TTC549 (cell line): ENCODE measurements around the gene KRTAP4-12.
"Not testable (repeated sequence)": the region's sequence is repeated elsewhere in the genome, so short reads cannot be mapped to it uniquely, and the experiment has no call there.

Experiments used
- FAIRE-seq: peaks from 2 replicates; lab custom pipeline; 2012; peaks lifted over from hg19 to GRCh38; lab: Jason Lieb, UNC

Gene KRTAP4-12

DNA sequence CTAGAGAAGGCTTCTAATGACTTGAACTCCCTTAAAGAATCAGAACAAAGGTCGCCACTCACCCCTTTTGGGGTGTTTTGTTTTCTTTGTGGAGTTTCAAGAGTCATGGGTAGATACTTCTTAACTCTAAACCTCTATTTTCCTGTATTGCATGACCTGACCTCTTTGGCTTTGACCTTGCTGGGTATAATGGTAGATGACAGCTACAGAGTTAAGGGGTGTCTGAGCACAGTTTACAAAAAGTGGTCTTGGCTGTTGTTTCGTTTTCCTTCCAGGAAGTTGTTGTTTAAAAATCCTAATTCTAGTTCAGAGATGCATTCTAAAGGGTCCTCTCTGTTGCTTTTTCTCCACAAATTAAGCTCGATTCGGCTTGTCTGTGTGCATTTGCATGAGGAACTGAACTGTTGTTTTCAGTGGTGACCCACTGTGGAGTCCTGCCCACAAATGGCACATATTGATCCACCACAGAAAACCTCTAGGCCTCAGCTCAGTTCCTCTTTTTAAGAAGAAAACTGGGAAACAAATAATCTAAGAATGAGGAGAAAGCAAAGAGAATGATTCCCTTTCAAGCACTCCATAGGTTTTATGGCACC is 35.1 kb downstream of the KRTAP4-12 start:
- FAIRE-seq, result not testable (repeated sequence)

DNA sequence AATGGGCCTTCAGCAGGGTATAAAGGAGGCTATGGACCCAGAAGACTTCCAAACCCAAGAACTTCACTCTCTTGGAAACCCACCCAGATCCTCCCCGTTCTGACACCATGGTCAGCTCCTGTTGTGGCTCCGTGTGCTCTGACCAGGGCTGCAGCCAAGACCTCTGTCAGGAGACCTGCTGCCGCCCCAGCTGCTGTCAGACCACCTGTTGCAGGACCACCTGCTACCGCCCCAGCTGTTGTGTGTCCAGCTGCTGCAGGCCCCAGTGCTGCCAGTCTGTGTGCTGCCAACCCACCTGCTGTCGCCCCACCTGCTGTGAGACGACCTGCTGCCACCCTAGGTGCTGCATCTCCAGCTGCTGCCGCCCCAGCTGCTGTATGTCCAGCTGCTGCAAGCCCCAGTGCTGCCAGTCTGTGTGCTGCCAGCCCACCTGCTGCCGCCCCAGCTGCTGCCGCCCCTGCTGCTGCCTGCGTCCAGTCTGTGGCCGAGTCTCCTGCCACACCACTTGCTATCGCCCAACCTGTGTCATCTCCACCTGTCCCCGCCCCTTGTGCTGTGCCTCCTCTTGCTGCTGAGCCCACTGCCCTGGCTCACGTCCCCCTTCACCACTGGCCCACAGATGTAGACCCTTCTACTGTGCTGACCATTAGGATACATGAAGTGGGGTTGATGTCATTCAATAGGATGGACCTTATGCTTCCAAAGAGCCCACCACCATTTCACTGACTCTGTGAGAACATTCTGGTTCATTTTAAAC is 39.7 kb downstream of the KRTAP4-12 start, which contains the start of gene KRTAP4-7:
Gene KRTAP4-7, plus strand, starts transcription at position 51 of the 757 bp plus-strand sequence. Its CDS starts 57 bp downstream, at position 108.
- not testable (repeated sequence) for FAIRE-seq

DNA sequence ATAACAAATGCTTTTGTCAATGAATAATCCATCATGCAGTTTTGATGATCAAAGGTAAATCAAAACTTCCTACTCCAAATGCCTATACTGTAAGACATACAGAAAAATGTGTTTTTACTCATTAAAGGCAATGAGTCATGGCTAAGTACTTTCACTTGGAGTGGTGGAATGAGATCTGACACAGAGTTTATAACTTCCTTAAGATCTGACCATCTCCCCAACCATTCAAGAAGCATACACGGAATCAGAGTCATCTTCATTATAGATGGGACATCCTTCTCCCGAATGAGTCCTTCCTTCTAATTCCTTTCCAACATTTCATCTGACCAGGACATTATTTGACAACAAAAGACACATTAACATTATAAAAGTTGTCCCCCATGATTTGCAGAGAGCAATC is 40.6 kb downstream of the KRTAP4-12 start:
- FAIRE-seq, result not testable (repeated sequence)

DNA sequence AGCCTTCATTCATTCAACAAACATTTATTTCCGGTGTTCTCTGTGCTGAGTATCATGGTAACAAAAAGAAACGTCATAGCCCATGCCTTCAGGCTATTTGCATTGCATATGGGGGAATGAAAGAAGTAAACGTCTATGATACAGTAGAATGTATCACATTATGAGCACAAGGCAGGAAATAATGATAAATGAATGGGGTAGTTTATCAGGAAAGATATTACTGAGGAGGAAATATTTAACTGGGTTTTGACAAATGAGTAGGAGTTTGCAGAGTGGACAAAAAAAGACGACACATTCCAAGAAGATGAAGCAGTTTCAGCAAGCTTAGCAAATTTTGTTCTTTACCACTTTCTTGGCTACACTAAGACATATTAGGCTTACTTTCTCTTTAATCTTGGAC is 41.4 kb downstream of the KRTAP4-12 start:
- no peak for FAIRE-seq

DNA sequence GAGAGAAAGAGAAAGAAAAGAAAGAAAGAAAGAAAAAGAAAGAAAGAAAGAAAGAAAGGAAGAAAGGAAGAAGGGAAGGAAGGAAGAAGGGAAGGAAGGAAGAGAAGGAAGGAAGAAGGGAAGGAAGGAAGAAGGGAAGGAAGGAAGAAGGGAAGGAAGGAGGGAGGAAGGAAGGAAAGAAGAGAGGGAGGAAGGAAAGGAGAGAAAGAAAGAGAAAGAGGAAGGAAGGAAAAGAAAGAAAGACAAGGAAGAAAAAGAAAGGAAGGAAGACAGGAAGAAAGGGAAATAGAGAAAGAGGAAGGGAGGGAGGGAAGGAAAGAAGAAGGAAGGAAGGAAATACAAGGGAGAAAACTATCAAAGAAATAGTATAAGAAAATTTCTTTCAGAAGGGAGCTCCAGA is 47.2 kb downstream of the KRTAP4-12 start:
- no peak for FAIRE-seq

DNA sequence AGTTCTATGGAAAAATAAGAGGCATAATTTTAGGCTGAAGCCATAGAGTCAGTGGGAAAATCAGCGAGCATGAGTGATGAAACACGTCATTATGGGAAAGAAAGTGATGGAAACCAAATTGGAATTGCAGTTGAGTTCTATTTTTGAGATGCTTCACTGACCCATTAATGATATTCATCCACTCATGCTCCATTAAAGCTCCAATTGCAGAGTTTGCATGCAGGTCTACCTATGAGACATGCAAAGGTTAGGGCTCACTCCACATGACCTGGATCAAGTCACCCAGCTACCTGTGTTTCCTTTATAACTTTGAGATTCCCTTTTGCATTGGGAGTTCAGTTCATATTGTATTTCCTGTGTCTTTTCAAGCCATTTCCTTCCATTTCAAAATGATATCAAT is 50.3 kb downstream of the KRTAP4-12 start:
- FAIRE-seq, result no peak
